GM23338 (cell line): ENCODE results near the gene CEP19. TPM values are rescaled to one million over a fixed set of nuclear protein-coding genes. Genes with fewer than 3 reads are reported as not detected.

ENCODE experiments used
- ATAC-seq: fragments of 200-7000 bp; cut with Tn5 transposase; 3 replicates; pipeline ENCODE4 v1.9.1; 2020
- DNase-seq: peaks from one replicate; pipeline ENCODE4 v3.0.0-alpha.2; 2015; ENCODE audit warnings: low spot score
- H2AFZ ChIP-seq: fragments of 200-600 bp; sonication (generic); 2 replicates; pipeline ENCODE4 v1.8.0; 2016; ENCODE audit warnings: antibody characterized with exemption, mild to moderate bottlenecking, moderate library complexity
- H3F3A ChIP-seq: fragments of 200-600 bp; sonication (generic); replicated peaks from 2 replicates; pipeline ENCODE4 v1.8.0; 2017; ENCODE audit warnings: antibody characterized with exemption, mixed run types, low read depth
- H3K27ac ChIP-seq: fragments of 200-600 bp; sonication (generic); 2 replicates; pipeline ENCODE4 v1.6.1; 2016; ENCODE audit warnings: low read depth
- H3K27me3 ChIP-seq: fragments of 200-600 bp; sonication (generic); 2 replicates; pipeline ENCODE4 v1.8.0; 2016; ENCODE audit warnings: mild to moderate bottlenecking, mixed run types, moderate library complexity; ENCODE audit not compliant: insufficient read depth
- H3K36me3 ChIP-seq: fragments of 200-600 bp; sonication (generic); 2 replicates; pipeline ENCODE4 v1.8.0; 2016; ENCODE audit warnings: mild to moderate bottlenecking; ENCODE audit not compliant: insufficient read depth
- H3K4me1 ChIP-seq: fragments of 200-600 bp; sonication (generic); 2 replicates; pipeline ENCODE4 v1.8.0; 2016; ENCODE audit warnings: mild to moderate bottlenecking, moderate library complexity; ENCODE audit not compliant: insufficient read depth
- H3K4me2 ChIP-seq: fragments of 200-600 bp; sonication (generic); 2 replicates; pipeline ENCODE4 v1.7.1; 2017; ENCODE audit warnings: mixed run types
- H3K4me3 ChIP-seq: fragments of 200-600 bp; sonication (generic); 2 replicates; pipeline ENCODE4 v1.6.1; 2016; ENCODE audit warnings: mixed run types
- H3K79me2 ChIP-seq: fragments of 200-600 bp; sonication (generic); replicated peaks from 2 replicates; pipeline ENCODE4 v1.8.0; 2017; ENCODE audit warnings: mild to moderate bottlenecking; ENCODE audit not compliant: insufficient read depth
- H3K9me2 ChIP-seq: fragments of 200-600 bp; sonication (generic); 2 replicates; pipeline ENCODE4 v1.8.0; 2017; ENCODE audit not compliant: insufficient read depth
- H4K20me1 ChIP-seq: fragments of 200-600 bp; sonication (generic); replicated peaks from 2 replicates; pipeline ENCODE4 v1.8.0; 2017; ENCODE audit warnings: mild to moderate bottlenecking; ENCODE audit not compliant: insufficient read depth
- H3K27ac Mint-ChIP-seq: 2 replicates; pipeline ENCODE4 v1.8.0; 2020; ENCODE audit warnings: inconsistent platforms, mild to moderate bottlenecking, moderate library complexity, mixed read lengths
- H3K27me3 Mint-ChIP-seq: 3 replicates; pipeline ENCODE4 v1.8.0; 2022; ENCODE audit warnings: low read depth, mild to moderate bottlenecking, moderate library complexity, mixed read lengths, inconsistent platforms; ENCODE audit not compliant: insufficient read depth, poor library complexity
- H3K36me3 Mint-ChIP-seq: 3 replicates; pipeline ENCODE4 v1.8.0; 2021; ENCODE audit warnings: low read depth, mild to moderate bottlenecking, inconsistent platforms, moderate library complexity, mixed read lengths
- H3K4me1 Mint-ChIP-seq: 3 replicates; pipeline ENCODE4 v1.8.0; 2020; ENCODE audit warnings: mild to moderate bottlenecking, inconsistent platforms, mixed read lengths
- H3K4me3 Mint-ChIP-seq: 3 replicates; pipeline ENCODE4 v1.8.0; 2021; ENCODE audit warnings: moderate library complexity, mild to moderate bottlenecking, inconsistent platforms, mixed read lengths
- H3K9me3 Mint-ChIP-seq: 3 replicates; pipeline ENCODE4 v1.8.0; 2020; ENCODE audit warnings: moderate library complexity, mild to moderate bottlenecking, inconsistent platforms, mixed read lengths
- CREB1 ChIP-seq: fragments of 250-450 bp; sonication (Bioruptor Pico); IDR thresholded peaks from 2 replicates; pipeline ENCODE4 v1.5.0; 2020; ENCODE audit warnings: low read depth, mild to moderate bottlenecking, moderate library complexity
- EZH2phosphoT487 ChIP-seq: fragments of 200-600 bp; sonication (generic); IDR thresholded peaks from one replicate; pipeline ENCODE4 v1.8.1; 2018; ENCODE audit warnings: antibody characterized with exemption; ENCODE audit not compliant: unreplicated experiment
- STAT1 ChIP-seq: IDR thresholded peaks from one replicate; pipeline ENCODE4 v1.6.1; 2016; ENCODE audit warnings: antibody characterized with exemption; ENCODE audit not compliant: unreplicated experiment
- ZNF114 ChIP-seq: fragments of 250-450 bp; sonication (Bioruptor Pico); IDR thresholded peaks from 2 replicates; pipeline ENCODE4 v1.5.0; 2020; ENCODE audit warnings: mild to moderate bottlenecking, moderate library complexity
- ZNF331 ChIP-seq: fragments of 250-450 bp; sonication (Bioruptor Pico); IDR thresholded peaks from 2 replicates; pipeline ENCODE4 v1.5.0; 2020; ENCODE audit warnings: low read depth, mild to moderate bottlenecking, moderate library complexity
- polyA plus RNA-seq: library from polyadenylated mRNA; unstranded; fragments of >200 nt; fragmentation: Nextera tagmentation; extraction: Ambion mirVana; gene quantifications from 2 replicates; pipeline ENCODE4 v1.2.1, GENCODE V29; 2016
- total RNA-seq: library from RNA; depleted of rRNA; stranded (reverse); fragments of >200 nt; shearing (Covaris generic); gene quantifications from 2 replicates; pipeline ENCODE4 v1.2.3, GENCODE V29; 2014
- TF ChIP-seq, protein P1 (sequence below): IDR thresholded peaks from 2 replicates; pipeline ENCODE4 v1.6.1; 2016; ENCODE audit warnings: antibody characterized with exemption
- TF ChIP-seq, protein P2 (sequence below): fragments of 250-450 bp; sonication (Bioruptor Pico); IDR thresholded peaks from 2 replicates; pipeline ENCODE4 v1.5.0; 2020; ENCODE audit warnings: mild to moderate bottlenecking, moderate library complexity

The CEP19 gene
- total and polyA plus RNA-seq, 2 experiments from 2014 or later: 1.6 to 2.5 TPM

DNA sequence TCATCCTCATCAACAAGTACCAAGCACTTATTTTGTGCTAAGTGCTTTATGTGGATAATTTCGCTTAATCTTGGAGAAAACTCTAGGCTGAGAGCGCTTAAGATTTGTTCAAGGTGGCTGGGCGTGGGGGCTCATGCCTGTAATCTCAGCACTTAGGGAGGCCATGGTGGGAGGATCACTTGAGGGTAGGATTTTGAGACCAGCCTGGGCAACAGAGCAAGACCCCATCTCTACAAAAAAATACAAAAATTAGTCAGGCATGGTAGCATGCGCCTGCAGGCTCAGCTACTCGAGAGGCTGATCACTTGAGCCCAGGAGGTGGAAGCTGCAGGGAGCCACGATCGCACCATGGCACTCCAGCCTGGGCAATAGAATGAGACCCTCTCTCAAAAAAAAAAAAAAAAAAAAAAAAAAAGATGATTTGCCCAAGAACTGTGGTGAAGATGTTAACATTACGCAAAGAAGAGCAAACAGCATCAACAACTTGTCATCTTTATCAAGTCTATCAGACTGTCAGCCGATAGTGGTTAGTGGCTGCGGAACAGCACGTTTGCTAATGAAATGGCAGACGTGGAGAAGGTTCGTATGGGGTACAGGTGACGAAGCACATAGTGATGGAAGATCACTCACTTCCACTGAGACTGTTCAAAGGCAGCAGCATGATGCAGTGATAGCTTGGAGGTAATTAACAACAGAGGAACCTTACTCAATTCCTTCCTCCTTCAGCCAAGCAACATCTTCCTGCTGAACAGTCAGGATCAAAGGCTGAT is 44.8 kb downstream of the CEP19 start:
- Mint-ChIP-seq H3K27ac (no peak overlapping the region), H3K9me3 (no peaks in the 10 kb centered on the region), H3K4me3 (no peak overlapping the region)

More for the DNA sequence above, 44.8 kb downstream of the CEP19 start:
- TF ChIP-seq, protein P1, sequence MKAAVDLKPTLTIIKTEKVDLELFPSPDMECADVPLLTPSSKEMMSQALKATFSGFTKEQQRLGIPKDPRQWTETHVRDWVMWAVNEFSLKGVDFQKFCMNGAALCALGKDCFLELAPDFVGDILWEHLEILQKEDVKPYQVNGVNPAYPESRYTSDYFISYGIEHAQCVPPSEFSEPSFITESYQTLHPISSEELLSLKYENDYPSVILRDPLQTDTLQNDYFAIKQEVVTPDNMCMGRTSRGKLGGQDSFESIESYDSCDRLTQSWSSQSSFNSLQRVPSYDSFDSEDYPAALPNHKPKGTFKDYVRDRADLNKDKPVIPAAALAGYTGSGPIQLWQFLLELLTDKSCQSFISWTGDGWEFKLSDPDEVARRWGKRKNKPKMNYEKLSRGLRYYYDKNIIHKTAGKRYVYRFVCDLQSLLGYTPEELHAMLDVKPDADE: no peak
- TF ChIP-seq ZNF331 (CRISPR knock-in tag): no peak
- TF ChIP-seq ZNF114 (CRISPR knock-in tag): no peak
- TF ChIP-seq EZH2phosphoT487: no peak
- TF ChIP-seq, protein P2, sequence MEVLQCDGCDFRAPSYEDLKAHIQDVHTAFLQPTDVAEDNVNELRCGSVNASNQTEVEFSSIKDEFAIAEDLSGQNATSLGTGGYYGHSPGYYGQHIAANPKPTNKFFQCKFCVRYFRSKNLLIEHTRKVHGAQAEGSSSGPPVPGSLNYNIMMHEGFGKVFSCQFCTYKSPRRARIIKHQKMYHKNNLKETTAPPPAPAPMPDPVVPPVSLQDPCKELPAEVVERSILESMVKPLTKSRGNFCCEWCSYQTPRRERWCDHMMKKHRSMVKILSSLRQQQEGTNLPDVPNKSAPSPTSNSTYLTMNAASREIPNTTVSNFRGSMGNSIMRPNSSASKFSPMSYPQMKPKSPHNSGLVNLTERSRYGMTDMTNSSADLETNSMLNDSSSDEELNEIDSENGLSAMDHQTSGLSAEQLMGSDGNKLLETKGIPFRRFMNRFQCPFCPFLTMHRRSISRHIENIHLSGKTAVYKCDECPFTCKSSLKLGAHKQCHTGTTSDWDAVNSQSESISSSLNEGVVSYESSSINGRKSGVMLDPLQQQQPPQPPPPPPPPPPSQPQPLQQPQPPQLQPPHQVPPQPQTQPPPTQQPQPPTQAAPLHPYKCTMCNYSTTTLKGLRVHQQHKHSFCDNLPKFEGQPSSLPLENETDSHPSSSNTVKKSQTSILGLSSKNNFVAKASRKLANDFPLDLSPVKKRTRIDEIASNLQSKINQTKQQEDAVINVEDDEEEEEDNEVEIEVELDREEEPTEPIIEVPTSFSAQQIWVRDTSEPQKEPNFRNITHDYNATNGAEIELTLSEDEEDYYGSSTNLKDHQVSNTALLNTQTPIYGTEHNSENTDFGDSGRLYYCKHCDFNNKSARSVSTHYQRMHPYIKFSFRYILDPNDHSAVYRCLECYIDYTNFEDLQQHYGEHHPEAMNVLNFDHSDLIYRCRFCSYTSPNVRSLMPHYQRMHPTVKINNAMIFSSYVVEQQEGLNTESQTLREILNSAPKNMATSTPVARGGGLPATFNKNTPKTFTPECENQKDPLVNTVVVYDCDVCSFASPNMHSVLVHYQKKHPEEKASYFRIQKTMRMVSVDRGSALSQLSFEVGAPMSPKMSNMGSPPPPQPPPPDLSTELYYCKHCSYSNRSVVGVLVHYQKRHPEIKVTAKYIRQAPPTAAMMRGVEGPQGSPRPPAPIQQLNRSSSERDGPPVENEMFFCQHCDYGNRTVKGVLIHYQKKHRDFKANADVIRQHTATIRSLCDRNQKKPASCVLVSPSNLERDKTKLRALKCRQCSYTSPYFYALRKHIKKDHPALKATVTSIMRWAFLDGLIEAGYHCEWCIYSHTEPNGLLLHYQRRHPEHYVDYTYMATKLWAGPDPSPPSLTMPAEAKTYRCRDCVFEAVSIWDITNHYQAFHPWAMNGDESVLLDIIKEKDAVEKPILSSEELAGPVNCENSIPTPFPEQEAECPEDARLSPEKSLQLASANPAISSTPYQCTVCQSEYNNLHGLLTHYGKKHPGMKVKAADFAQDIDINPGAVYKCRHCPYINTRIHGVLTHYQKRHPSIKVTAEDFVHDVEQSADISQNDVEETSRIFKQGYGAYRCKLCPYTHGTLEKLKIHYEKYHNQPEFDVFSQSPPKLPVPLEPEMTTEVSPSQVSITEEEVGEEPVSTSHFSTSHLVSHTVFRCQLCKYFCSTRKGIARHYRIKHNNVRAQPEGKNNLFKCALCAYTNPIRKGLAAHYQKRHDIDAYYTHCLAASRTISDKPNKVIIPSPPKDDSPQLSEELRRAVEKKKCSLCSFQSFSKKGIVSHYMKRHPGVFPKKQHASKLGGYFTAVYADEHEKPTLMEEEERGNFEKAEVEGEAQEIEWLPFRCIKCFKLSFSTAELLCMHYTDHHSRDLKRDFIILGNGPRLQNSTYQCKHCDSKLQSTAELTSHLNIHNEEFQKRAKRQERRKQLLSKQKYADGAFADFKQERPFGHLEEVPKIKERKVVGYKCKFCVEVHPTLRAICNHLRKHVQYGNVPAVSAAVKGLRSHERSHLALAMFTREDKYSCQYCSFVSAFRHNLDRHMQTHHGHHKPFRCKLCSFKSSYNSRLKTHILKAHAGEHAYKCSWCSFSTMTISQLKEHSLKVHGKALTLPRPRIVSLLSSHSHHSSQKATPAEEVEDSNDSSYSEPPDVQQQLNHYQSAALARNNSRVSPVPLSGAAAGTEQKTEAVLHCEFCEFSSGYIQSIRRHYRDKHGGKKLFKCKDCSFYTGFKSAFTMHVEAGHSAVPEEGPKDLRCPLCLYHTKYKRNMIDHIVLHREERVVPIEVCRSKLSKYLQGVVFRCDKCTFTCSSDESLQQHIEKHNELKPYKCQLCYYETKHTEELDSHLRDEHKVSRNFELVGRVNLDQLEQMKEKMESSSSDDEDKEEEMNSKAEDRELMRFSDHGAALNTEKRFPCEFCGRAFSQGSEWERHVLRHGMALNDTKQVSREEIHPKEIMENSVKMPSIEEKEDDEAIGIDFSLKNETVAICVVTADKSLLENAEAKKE (CRISPR knock-in tag): no peak
- no peak for TF ChIP-seq STAT1
- no peak for TF ChIP-seq CREB1 (CRISPR knock-in tag)
- Histone ChIP-seq H3K4me1 (peaks cover 6% of the 10 kb centered on the region), H3K9me2 (no peaks in the 10 kb centered on the region), H3K4me3 (no peak overlapping the region), H3K27me3 (no peaks in the 10 kb centered on the region), H3K27ac (peak overlapping the region; percentile 81; the same call in 1 of the 2 replicates), H3F3A (peaks cover 7% of the 10 kb centered on the region), H2AFZ (0 out of 2 replicates have a peak overlapping the region, but pooled peaks have one; percentile 20), H3K36me3 (no peaks in the 10 kb centered on the region), H3K4me2 (no peak overlapping the region), H3K79me2 (no peaks in the 10 kb centered on the region), H4K20me1 (no peaks in the 10 kb centered on the region)
- H3K27me3 Mint-ChIP-seq: peaks cover 5% of the 10 kb centered on the region
- no peak for DNase-seq
- no peak for ATAC-seq
- H3K36me3 Mint-ChIP-seq: no peaks in the 10 kb centered on the region
- peaks cover 25% of the 10 kb centered on the region for H3K4me1 Mint-ChIP-seq
